NCI-H1417 treated with DMSO at 0.1 percent for 48 hours (cell line): Measurements from ENCODE around the gene ATP6V1G1.
"Not testable (repeated sequence)": the region's sequence is repeated elsewhere in the genome, so short reads cannot be mapped to it uniquely, and the experiment has no call there.

Experiments used
- DNase-seq: peaks from one replicate; lab custom pipeline; 2025; lab: John Stamatoyannopoulos, UW

ATP6V1G1 gene

DNA sequence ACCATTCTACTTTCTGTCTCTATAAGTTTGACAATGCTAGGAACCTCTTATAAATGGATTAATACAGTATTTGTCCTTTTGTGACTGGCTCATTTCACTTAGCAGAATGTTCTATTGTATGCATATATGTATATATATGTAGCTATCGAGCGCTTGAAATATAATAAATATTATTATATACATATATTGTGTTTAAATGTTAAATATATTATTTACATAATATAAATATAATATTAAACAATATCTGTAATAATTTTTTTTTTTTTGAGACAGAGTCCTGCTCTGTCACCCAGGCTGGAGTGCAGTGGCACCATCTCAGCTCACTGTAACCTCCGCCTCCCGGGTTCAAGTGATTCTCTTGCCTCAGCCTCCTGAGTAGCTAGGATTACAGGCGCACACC is 9.4 kb upstream of the ATP6V1G1 start:
- not testable (repeated sequence) for DNase-seq

DNA sequence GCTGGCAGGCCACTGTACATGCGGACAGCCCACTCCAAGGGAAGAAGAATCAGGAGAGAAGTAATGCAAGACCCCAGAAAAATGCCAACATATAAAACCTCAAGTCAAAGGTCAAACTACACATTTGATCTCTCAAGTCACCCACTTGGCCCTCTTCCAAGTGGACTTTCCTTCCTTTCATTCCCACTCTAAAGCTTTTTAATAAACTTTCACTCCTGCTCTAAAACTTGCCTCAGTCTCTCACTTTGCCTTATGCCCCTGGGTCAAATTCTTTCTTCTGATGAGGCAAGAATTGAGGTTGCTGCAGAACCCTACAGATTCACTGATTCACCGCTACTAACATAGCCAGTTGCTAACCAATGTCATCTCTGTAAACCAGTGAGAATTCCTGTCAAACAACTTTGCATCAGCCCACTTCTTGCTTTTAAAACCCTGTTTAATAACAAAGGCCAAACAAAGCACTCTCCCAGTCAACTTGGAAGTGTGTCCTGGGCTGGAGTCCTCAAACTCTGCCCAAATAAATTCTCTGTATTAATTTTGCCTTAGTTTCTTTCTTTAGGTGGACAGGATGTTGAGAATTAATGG is 6.9 kb upstream of the ATP6V1G1 start:
- no peak for DNase-seq

DNA sequence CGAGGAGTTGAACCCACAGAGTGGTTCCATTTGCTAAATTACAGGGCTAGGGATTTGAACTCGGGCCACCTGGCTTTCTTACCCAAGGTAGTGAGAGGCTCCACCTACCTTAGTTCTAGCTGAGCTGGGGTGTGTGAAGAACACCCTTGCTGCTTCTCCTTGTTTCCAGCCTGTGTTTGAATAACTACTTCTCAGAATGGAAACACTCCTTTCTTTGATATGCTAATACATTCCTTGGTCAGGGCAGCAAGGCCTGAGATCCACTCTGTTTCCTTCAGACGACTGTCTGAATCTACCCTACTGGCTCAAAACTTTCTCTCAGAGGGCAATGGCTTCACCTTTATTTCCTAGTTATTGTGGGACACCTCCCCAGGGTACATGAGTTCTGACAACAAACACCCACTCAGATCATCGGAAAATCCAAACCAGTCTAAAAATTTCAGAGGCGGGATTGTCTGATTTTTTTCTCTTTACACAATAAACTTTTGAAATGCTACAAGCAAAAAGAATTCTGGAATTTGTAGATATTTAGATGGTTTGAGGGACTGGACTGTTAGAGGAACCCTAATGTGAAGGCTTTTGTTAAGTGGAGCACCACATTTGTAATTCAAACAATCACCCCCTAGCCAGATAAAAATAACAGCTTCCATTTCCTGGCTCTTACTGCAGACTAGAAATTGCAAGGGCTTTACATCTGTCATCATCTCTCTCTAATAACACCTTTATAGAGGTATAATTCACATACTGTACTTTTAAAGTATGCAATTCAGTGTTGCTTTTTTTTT is 4.0 kb upstream of the ATP6V1G1 start:
- DNase-seq: no peak

DNA sequence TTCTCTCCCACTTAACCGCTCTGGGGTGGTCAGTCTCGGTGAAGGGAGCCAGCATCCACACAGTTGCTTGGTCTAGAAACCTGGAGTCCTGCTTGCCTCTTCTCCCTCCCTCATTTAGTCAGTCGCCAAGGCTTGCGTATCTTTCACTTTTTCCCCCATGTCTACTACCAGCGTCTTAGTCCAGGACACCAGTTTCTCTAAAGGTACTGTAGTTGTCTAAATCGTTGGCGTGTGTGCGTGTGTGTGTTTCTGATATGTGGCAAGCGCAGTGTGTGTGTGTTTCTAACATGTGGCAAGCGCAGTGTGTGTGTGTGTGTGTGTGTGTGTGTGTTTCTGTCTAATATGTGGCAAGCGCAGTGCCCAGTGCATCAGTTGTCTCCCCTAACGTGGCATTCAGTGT is 641 bp downstream of the ATP6V1G1 start:
- DNase-seq: no peak

DNA sequence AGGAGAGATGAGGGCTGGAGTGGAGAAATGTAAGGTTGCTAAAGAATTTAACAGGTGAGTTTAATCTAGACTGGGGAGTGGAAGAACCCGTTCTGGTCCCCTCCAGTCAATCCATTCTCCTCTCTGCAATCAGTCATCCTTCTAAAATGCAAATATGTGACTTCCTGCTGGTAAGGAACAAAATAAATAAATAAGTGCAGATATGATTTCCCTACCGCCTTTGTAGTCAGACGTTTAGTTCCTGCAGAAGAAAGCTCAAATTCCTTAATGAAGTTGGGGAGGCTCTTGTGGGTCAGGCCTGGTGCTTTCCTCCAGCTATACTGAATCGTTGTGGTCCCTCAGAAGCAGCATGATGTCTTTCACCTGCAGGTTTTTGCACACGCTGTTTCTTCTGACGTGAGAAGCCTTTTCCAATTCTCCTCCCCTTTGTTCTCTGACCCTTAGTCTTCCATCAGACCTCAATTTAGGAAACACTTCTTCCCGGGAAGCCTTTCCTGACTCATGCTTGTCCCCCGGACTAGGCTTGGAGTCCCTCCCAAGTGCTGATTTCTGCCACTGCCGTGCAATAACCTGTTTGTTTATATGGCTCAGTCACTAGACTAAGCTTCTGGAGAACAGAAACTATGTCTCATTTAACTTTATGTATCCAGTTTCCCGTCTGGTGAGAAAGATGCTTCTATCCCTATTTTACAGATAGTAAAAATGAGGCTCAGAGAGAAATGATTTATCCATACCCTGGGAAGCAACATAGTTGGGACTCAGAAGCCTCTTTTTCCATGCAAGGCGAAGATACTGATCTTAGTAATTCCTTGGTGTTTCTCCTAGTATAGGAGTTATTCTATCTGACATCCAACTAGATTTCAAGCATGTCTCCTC is 1.3 kb downstream of the ATP6V1G1 start:
- DNase-seq: no peak

DNA sequence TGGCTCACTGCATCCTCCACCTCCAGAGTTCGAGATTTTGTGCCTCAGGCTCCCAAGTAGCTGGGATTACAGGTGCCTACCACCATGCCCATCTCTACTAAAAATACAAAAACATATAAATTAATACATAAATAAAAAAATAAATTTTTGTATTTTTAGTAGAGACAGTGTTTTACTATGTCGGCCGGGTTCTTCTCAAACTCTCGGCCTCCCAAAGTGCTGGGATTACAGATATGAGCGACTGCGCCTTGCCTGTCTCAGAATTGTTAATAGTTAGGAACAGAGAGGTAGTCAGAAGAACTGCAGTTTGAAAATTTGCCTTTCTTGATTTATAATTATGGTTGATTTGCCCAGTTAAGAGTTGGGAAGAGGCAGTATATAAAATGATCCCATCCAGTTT is 2.8 kb downstream of the ATP6V1G1 start:
- DNase-seq: no peak

DNA sequence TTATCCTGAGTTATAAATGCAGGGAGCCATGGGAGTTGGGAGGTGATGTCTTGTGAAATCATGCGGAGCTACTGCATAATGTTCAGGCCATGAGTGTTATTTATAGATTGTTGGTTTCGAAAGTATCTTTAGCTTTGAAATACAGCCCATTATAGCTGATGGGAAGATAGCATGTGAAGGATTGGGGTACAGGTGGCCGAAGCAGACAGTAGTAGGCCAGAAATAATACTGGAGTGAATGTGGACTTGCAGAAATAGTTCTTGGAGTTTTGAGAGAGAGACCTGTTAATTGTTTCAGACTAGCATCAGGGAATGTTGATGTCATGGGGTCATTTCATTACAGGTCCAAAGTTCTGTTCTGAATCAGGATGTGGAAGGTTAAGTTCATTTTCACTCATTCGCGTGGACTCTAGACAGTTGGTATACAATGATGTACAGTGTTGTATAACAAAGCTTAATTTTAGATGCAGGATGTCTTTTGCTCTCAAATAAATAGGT is 3.8 kb downstream of the ATP6V1G1 start:
- DNase-seq: no peak

DNA sequence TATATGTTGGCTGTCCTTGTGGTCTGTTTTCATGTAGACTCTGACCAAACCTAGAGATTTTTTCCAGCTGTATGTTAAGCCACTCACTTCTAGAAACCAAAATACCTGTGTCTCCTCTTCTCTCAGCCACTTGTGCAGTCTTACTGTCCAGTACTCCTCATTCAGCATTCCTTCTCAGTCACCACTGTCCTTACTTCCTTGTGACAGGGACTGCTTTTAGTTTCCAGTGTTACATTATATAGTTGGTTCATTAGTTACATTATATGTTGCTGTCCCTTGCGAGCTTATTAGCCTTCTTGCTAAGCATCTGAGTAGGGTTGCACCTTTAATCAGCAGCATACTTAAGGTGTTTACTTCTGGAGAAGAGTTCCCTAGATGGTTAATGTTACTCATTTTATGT is 4.3 kb downstream of the ATP6V1G1 start:
- DNase-seq: no peak

DNA sequence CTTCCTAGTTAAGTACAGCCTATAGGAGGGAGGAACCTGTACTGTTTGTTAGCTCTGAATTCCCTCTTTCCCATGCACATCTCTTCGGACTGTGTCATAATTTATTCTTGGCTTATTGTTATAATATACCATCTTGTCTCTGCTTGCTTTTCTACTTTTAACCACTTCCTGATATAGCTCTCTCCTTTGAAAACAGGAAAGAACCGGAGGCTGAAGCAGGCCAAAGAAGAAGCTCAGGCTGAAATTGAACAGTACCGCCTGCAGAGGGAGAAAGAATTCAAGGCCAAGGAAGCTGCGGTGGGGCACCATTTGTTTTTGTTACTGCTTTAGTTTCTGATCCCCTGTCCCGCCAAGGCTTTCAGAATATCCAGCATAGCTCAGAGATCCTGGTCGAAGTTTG is 4.8 kb downstream of the ATP6V1G1 start:
- no peak for DNase-seq

DNA sequence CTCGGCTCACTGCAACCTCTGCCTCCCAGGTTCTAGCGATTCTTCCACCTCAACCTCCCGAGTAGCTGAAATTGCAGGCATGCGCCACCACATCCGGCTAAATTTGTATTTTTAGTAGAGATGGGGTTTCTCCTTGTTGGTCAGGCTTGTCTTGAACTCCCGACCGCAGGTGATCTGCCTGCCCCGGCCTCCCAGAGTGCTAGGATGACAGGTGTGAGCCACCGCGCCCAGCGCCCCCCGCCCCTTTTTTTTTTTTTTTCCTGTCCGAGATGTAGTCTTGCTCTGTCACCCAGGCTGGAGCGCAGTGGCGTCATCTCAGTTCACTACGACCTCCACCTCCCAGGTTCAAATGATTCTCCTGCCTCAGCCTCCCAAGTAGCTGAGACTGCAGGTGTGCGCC is 6.6 kb downstream of the ATP6V1G1 start:
- DNase-seq: no peak

DNA sequence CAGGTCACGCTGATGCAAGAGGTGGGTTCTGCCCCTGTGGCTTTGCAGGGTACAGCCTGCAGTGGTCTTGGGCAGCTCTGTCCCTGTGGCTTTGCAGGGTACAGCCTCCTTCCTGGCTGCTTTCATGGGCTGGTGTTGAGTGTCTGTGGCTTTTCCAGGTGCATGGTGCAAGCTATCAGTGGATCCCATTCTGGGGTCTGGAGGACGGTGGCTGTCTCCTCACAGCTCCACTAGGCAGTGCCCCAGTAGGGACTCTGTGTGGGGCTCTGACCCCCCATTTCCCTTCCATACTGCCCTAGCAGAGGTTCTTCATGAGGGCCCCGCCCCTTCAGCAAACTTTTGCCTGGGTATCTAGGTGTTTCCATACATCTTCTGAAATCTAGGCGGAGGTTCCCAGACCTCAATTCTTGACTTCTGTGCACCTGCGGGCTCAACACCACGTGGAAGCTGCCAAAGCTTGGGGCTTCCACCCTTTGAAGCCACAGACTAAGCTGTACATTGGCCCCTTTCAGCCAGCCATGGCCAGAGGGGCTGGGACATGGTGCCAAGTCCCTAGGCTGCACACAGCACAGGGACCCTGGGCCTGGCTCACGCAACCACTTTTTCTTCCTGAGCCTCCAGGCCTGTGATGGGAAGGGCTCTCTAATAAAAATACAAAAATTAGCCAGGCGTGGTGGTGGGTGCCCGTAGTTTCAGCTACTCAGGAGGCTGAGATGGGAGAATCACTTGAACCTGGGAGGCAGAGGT is 13.1 kb downstream of the ATP6V1G1 start:
- not testable (repeated sequence) for DNase-seq

DNA sequence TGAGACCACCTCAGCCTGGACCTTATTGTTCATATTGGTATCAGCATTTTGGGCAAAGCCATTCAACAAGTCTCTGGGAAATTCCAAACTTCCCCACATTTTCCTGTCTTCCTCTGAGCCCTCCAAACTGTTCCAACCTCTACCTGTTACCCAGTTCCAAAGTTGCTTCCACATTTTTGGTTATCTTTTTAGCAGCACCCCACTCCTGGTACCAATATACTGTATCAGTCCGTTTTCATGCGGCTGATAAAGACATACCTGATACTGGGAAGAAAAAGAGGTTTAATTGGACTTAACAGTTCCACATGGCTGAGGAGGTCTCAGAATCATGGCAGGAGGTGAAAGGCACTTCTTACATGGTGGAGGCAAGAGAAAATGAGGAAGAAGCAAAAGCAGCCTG is 14.2 kb downstream of the ATP6V1G1 start:
- not testable (repeated sequence) for DNase-seq

DNA sequence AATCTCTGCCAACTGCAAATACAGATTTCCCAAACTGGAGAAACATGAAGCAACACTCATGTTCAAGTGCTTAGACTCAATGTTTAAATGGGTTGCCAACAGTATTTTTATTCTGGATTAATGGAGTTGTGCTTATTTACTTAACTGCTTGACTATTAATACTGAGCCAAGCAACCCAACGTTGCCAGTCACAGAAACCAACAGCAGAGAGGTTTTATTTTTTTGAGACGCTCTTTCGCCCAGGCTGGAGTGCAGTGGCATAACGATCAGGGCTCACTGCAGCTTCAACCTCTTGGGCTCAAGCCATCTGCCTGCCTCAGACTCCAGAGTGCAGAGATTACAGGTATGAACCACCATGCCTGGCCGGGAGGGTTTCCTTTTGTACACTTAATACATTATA is 15.1 kb downstream of the ATP6V1G1 start:
- no peak for DNase-seq

DNA sequence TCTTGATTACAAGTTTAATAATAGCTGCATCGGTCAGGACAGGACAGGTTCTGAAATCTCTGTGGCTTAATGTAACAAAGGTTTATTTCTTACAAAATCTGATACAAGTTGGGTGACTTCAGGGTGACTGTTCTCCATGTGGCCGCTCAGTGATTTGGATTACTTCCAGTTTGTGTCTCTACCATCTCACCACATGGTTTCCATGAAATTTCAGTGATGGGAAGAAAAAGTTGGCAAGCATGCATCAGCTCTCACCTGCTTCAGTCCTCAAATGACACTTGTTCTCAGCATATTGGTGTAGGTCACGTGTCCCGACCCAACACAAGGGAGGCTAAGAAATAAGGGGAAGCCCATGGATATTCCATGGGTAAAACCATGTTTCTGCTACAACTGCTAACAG is 15.7 kb downstream of the ATP6V1G1 start:
- no peak for DNase-seq

DNA sequence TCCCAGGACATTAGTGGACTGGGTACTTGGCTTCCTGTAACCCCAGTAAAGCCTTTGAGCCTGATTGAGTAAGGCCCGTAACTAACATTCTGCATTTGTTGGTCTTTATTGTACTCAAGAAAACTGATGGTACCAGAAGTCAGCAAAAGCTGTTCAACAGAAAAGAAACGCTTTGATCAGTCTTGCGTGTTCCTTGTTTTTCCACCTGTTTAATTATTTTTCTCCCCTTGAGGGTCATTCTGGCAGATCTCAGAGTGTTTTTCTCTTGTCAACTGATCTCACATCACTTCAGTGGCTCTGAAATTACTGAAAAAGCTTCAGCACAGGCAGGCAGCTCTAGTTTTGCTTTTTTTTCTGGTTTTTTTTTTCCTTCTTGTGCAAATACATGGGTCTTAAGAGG is 17.4 kb downstream of the ATP6V1G1 start:
- DNase-seq: no peak

DNA sequence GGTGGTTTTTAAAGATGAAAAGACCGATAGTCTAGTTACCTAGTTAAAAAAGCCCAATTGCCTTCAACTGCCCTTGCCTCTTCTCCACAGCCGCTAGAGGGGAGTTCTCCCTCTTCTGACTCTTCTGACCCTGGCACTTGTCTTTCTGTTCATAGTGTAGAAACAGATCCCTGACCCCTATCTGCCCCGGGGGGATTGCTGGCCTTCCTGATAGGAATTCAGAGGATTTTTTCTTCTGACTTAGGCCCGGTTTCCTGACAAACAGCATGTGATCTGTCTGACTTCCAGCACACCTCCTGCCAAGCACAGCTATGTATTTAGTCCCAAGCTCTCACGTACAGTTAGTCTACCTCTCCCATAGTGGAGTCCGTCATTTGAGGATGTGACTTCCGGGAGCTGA is 18.5 kb downstream of the ATP6V1G1 start:
- no peak for DNase-seq

DNA sequence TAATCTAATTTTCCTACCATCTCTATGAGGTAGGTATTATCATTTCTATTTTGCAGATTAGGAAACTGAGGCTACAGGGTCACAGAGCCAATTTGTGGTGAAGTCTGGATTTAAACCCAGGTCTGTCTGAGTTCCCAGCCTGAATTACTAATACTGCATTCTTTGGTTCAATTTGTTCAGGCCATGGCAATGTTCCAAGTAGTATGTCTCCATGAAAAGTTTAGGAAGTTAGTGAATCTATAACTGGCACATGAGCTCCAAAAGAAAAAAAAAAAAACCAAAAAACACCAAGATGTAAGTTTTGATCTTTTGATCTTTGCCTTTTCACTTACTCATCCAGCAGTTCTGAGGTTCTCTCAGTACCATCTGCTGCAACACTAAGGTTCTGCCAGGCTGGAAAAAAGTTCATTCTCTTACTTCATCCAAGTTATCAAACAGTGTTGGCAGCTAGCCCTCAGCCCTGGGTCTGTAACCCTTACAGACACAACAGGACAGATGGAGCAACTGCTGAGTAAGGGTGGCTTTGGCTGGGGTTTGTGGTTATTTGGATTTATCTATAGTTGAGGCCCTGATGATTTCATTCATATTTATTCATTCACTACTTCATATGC is 19.1 kb downstream of the ATP6V1G1 start:
- DNase-seq: no peak

DNA sequence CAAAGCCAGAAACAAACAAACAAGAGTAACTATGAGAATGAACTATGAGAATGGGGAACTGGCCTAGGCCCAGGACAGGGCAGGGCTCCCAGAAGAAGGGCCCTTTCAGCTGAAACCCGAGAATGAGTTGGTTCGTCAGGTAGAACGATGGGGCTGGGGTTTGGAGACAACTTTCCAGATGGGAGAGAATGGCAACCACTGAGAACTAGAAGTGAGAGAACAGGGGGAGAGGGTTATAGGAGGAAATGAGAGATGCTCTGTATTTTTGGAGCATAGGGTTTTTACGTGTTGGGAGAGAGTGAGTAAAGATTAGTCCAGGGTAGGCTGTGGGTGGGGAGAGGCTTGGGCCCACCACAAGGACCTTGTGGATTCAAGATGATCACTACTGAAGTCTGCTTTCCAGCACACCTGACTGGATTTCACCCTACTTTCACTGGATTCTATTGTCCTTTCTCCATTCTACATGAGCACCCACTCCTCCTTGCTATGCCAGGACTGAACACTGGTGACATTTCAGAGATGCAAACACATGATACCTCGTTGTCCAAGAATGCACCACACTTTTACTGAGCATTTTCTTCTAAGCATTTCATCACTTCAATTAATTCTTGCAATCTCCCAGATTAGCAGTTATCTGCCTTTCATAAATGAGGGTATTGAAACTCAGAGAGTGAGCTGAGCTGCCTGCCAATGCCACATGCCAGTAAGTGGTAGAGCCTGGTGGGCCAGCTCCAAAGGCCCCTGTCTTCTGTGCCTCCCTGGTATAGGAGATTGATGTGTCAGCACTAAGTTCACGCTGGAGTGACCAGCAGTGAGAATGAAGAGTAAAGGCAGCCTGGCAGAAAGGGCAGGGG is 20.3 kb downstream of the ATP6V1G1 start:
- DNase-seq: no peak

DNA sequence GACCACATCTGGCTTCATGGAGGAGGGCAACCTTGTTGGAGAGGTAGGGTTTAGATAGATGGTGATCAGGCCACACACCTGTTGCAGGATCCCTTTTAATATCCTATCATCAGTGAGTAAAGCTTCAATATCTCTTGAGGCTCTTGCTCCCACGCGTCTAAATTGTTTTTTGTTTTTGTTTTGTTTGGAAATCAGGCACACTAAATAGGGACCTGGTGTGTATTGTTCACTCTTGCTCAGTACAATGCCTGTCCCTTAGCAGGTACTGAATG is 20.9 kb downstream of the ATP6V1G1 start:
- DNase-seq: no peak

DNA sequence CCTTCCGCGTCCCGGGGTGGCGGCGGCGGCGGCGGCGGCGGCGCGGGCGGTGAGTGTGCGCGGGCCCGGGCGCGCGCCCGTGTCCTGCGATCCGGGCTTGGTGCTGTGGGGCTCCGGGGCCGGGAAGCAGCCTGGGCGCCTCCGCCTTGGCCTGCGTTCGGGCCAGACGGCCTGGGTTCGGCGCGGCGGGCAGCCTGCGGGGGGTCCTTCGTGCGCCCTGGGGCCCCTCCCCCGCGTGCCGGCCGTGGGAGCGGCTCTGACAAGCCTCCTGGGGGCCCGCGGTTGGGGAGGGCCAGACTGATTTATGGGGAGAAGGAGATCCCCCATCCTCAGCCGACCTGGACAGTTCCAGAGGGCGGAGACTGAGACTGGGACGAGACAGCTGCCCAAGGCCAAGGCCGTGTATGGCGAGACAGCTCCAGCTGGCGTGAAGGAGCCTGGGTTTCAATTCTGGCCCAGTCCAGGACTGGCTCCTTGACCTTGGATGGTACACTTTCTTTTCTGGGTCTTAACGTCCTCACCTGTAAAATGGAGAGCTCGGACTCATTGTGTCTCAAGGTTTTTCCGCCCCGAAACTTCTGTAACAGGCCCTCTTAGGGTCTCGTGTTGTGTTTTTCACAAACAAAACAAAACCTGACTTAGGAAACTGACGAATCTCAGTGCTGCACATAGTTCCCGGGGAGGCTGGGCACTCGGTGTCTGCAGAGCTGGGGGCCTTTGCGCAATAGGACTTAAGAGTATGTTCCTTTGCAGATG is 24.1 kb downstream of the ATP6V1G1 start:
- no peak for DNase-seq
